H1 (cell line): ENCODE measurements around the gene KRTAP20-1. TPM values are rescaled to one million over a fixed set of nuclear protein-coding genes. Genes with fewer than 3 reads are reported as not detected.

ENCODE experiments used
- CTCF ChIA-PET: fragments of 300-600 bp; sonication (Branson Sonifier 250); formaldehyde crosslinking; loops from one replicate; lab custom pipeline; 2021; ENCODE audit not compliant: partially characterized antibody; lab: Charles Lee
- POLR2A ChIA-PET: fragments of 300-600 bp; sonication (Branson Sonifier 250); formaldehyde crosslinking; loops from one replicate; lab custom pipeline; 2021; ENCODE audit warnings: inconsistent platforms; ENCODE audit not compliant: partially characterized antibody; lab: Charles Lee
- DNase-seq, 2 experiments: peaks; one replicate each; pipeline versions ENCODE4 v3.0.0 to v3.0.0-alpha.2; 2010 to 2022; ENCODE audit warnings: low spot score in 2 of 2, low read depth in 1 of 2, mixed read lengths in 1 of 2
- FAIRE-seq: peaks from 2 replicates; lab custom pipeline; 2011; peaks lifted over from hg19 to GRCh38; lab: Jason Lieb, UNC
- H2AFZ ChIP-seq: 2 replicates; pipeline ENCODE4 v1.8.1; 2012; ENCODE audit warnings: low read length, inconsistent platforms
- H2AK5ac ChIP-seq: 2 replicates; pipeline ENCODE4 v1.6.1; 2013; ENCODE audit warnings: low read depth, low read length
- H2BK120ac ChIP-seq: replicated peaks from 2 replicates; pipeline ENCODE3; 2013; ENCODE audit warnings: low read depth, low read length, inconsistent platforms
- H2BK12ac ChIP-seq: 2 replicates; pipeline ENCODE4 v1.6.1; 2013; ENCODE audit warnings: low read depth, low read length
- H2BK15ac ChIP-seq: 2 replicates; pipeline ENCODE4 v1.6.1; 2013; ENCODE audit warnings: low read length
- H2BK20ac ChIP-seq: 2 replicates; pipeline ENCODE4 v1.6.1; 2013; ENCODE audit warnings: low read length
- H2BK5ac ChIP-seq: 2 replicates; pipeline ENCODE4 v1.6.1; 2013; ENCODE audit warnings: low read depth, low read length
- H3K14ac ChIP-seq: 2 replicates; pipeline ENCODE4 v1.6.1; 2013; ENCODE audit warnings: inconsistent platforms; ENCODE audit not compliant: insufficient read length
- H3K18ac ChIP-seq: 2 replicates; pipeline ENCODE4 v1.6.1; 2013; ENCODE audit warnings: low read length; ENCODE audit errors: extremely low read depth
- H3K23ac ChIP-seq: 2 replicates; pipeline ENCODE4 v1.6.1; 2013; ENCODE audit warnings: inconsistent platforms; ENCODE audit not compliant: insufficient read length
- H3K23me2 ChIP-seq: 2 replicates; pipeline ENCODE4 v1.6.1; 2013; ENCODE audit warnings: low read depth, low read length
- H3K27ac ChIP-seq: 2 replicates; pipeline ENCODE4 v1.6.1; 2011; ENCODE audit warnings: low read depth, low read length, inconsistent platforms
- H3K27me3 ChIP-seq, 4 experiments: replicated peaks in 1 of 4; 1 replicate in 1 of 4; 2 replicates in 3 of 4; pipeline versions ENCODE4 v1.6.1 to v1.8.1; 2011 to 2013; ENCODE audit warnings: low read length in 3 of 4, mild to moderate bottlenecking in 3 of 4, inconsistent platforms in 2 of 4, mixed read lengths in 2 of 4, moderate library complexity in 1 of 4; ENCODE audit not compliant: control insufficient read depth in 3 of 4, insufficient read depth in 3 of 4; ENCODE audit errors: extremely low read depth in 1 of 4
- H3K36me3 ChIP-seq, 4 experiments: 2 replicates each; pipeline versions ENCODE4 v1.6.1 to v1.8.1; 2011 to 2013; ENCODE audit warnings: mild to moderate bottlenecking in 4 of 4, low read length in 3 of 4, moderate library complexity in 2 of 4, control low read depth in 1 of 4, inconsistent platforms in 1 of 4; ENCODE audit not compliant: insufficient read depth in 4 of 4, control insufficient read depth in 2 of 4
- H3K4ac ChIP-seq: replicated peaks from 2 replicates; pipeline ENCODE3; 2013; ENCODE audit warnings: low read length, low read depth, mixed read lengths, inconsistent platforms; ENCODE audit not compliant: insufficient read length
- H3K4me1 ChIP-seq, 4 experiments: replicated peaks in 1 of 4; 1 replicate in 1 of 4; 2 replicates in 3 of 4; pipeline versions ENCODE4 v1.6.1 to v1.8.1; 2011 to 2013; ENCODE audit warnings: low read length in 3 of 4, inconsistent platforms in 2 of 4, mixed read lengths in 1 of 4; ENCODE audit not compliant: insufficient read depth in 4 of 4, control insufficient read depth in 3 of 4
- H3K4me2 ChIP-seq, 2 experiments: 2 replicates each; pipeline versions ENCODE4 v1.6.1 to v1.8.1; 2011 to 2013; ENCODE audit warnings: low read depth in 2 of 2, low read length in 2 of 2, control low read depth in 1 of 2, inconsistent platforms in 1 of 2, mild to moderate bottlenecking in 1 of 2; ENCODE audit not compliant: insufficient read depth in 1 of 2
- H3K4me3 ChIP-seq, 4 experiments: fragments of 200-600, 300-600 bp in 1 of 4; sonication (generic), shearing (Covaris generic), sonication (Bioruptor Twin) in 1 of 4; 2 replicates each; pipeline versions ENCODE4 v1.5.1 to v1.8.1; 2011 to 2016; ENCODE audit warnings: low read length in 4 of 4, low read depth in 3 of 4, control low read depth in 2 of 4, inconsistent platforms in 2 of 4, mild to moderate bottlenecking in 2 of 4, mixed read lengths in 1 of 4, moderate library complexity in 1 of 4; ENCODE audit not compliant: insufficient read depth in 2 of 4; ENCODE audit errors: extremely low read depth in 1 of 4
- H3K56ac ChIP-seq: replicated peaks from 2 replicates; pipeline ENCODE3; 2013; ENCODE audit warnings: low read depth, mild to moderate bottlenecking, mixed read lengths, low read length, inconsistent platforms; ENCODE audit not compliant: insufficient read length
- H3K79me1 ChIP-seq: 2 replicates; pipeline ENCODE4 v1.6.1; 2013; ENCODE audit warnings: low read depth, low read length, control low read depth
- H3K79me2 ChIP-seq, 2 experiments: 2 replicates each; pipeline versions ENCODE4 v1.6.1 to v1.8.1; 2012 to 2013; ENCODE audit warnings: low read length in 2 of 2, mild to moderate bottlenecking in 2 of 2, inconsistent platforms in 1 of 2; ENCODE audit not compliant: insufficient read depth in 2 of 2, control insufficient read depth in 1 of 2
- H3K9ac ChIP-seq, 4 experiments: replicated peaks in 1 of 4; 1 replicate in 1 of 4; 2 replicates in 3 of 4; pipeline versions ENCODE4 v1.6.1 to v1.8.1; 2011 to 2013; ENCODE audit warnings: low read depth in 3 of 4, low read length in 3 of 4, control low read depth in 2 of 4, mild to moderate bottlenecking in 2 of 4, moderate library complexity in 2 of 4, inconsistent platforms in 1 of 4; ENCODE audit errors: extremely low read depth in 1 of 4
- H3K9me3 ChIP-seq, 2 experiments: 2 replicates each; pipeline versions ENCODE4 v1.6.1 to v1.8.1; 2012 to 2013; ENCODE audit warnings: mild to moderate bottlenecking in 2 of 2, moderate library complexity in 2 of 2, control low read depth in 1 of 2, inconsistent platforms in 1 of 2, low read depth in 1 of 2, low read length in 1 of 2, mixed read lengths in 1 of 2; ENCODE audit not compliant: insufficient read depth in 2 of 2
- H4K20me1 ChIP-seq, 2 experiments: replicated peaks in 1 of 2; 2 replicates each; pipeline versions ENCODE3 to v1.8.1; 2011 to 2013; ENCODE audit warnings: inconsistent platforms in 2 of 2, low read length in 2 of 2, mild to moderate bottlenecking in 1 of 2; ENCODE audit not compliant: insufficient read depth in 2 of 2, control insufficient read depth in 1 of 2
- H4K5ac ChIP-seq: 2 replicates; pipeline ENCODE4 v1.6.1; 2013; ENCODE audit warnings: low read length, low read depth, mixed read lengths, inconsistent platforms; ENCODE audit not compliant: insufficient read length
- H4K8ac ChIP-seq: 2 replicates; pipeline ENCODE4 v1.8.0; 2013; ENCODE audit warnings: mild to moderate bottlenecking, moderate library complexity, low read length, inconsistent platforms; ENCODE audit not compliant: insufficient read depth; ENCODE audit errors: extremely low read depth
- H4K91ac ChIP-seq: replicated peaks from 2 replicates; pipeline ENCODE3; 2013; ENCODE audit warnings: low read length, mixed read lengths, inconsistent platforms; ENCODE audit not compliant: insufficient read length
- FOSL1 ChIP-seq: IDR thresholded peaks from 2 replicates; pipeline ENCODE4 v1.6.1; 2011; ENCODE audit warnings: mild to moderate bottlenecking, low read depth, low read length, moderate library complexity; ENCODE audit not compliant: insufficient read depth
- JUN ChIP-seq: IDR thresholded peaks from 2 replicates; pipeline ENCODE4 v1.6.1; 2011; ENCODE audit warnings: low read depth, mild to moderate bottlenecking, improper control_type of control experiment, low read length
- polyA plus RNA-seq, 7 experiments: library from polyadenylated mRNA; depleted of rRNA in 3 of 7; stranded (reverse) in 5 of 7; unstranded in 2 of 7; fragments of >200 nt in 5 of 7; fragments of 200-250 nt in 2 of 7; gene quantifications; 1 replicate in 5 of 7; 2 replicates in 1 of 7; 4 replicates in 1 of 7; pipeline versions ENCODE4 v1.2.1 to v1.2.3, GENCODE V29; 2011 to 2013; ENCODE audit warnings: missing spikeins in 2 of 7, mixed read lengths in 2 of 7
- total RNA-seq: library from RNA; stranded (reverse); fragmentation: NEBNext Ultra II Directional; extraction: Animal tissue kit (Norgen Biotek cat#: 25700); gene quantifications from 2 replicates; pipeline ENCODE4 v1.2.1, GENCODE V29; 2021

The KRTAP20-1 gene
- total and polyA plus RNA-seq, 2 of the 8 experiments (the other 6 are each of a cell fraction or from before 2014, with no cell fraction given) = not detected

DNA sequence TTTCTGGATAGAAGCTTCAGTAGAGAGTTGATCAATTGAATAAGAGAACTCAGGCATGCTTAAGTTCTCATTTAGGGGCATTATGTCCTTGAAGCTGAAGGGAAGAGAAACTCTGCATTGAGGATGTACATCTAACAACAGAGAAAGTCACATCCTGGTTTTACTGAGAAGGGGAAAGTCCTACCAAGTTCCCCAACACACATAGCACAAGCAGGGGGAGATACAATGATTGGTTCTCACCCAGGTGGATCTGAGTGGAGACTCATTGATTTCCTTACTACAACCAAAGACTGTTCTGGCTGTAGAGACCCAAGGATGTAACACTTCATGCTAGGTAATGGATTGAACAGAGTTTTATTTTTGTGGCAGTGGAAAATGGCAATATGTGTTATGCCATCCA is 1.0 kb upstream of the KRTAP20-1 start:
- Histone ChIP-seq H3K4me2 (no peak overlapping the region), H3K9ac (no peak overlapping the region), H2BK12ac (no peak overlapping the region), H3K18ac (no peak overlapping the region), H3K79me2 (no peaks in the 10 kb centered on the region), H4K91ac (no peak overlapping the region), H2AK5ac (no peak overlapping the region), H3K56ac (no peak overlapping the region), H2BK5ac (no peak overlapping the region), H3K27ac (no peak overlapping the region), H2AFZ (no peak overlapping the region), H2BK120ac (no peak overlapping the region), H3K27me3 (no peaks in the 10 kb centered on the region), H3K23ac (no peak overlapping the region), H3K23me2 (no peaks in the 10 kb centered on the region)
- CTCF ChIA-PET = no interaction called here
- no peak for FAIRE-seq
- DNase-seq = no peak
- TF ChIP-seq FOSL1 = no peak
- no peak for TF ChIP-seq JUN
- TF ChIP-seq, all 59 proteins: peak for 0
- Histone ChIP-seq H3K9me3 (no peaks in the 10 kb centered on the region; a peak in 1 of 4 replicates), H4K8ac (no peak overlapping the region), H3K4me3 (no peak overlapping the region), H3K14ac (no peak overlapping the region), H2BK15ac (no peak overlapping the region), H3K4me1 (no peaks in the 10 kb centered on the region), H2BK20ac (no peak overlapping the region), H3K36me3 (no peaks in the 10 kb centered on the region), H3K4ac (no peak overlapping the region), H4K20me1 (no peaks in the 10 kb centered on the region), H4K5ac (no peak overlapping the region), H3K79me1 (no peaks in the 10 kb centered on the region)
- POLR2A ChIA-PET = no interaction called here
